ENCODE results near the gene PSMB3. TPM values are rescaled to one million over a fixed set of nuclear protein-coding genes. Genes with fewer than 3 reads are reported as not detected.

The PSMB3 gene
- total RNA-seq, 1 experiment from 2014 or later: 273 TPM

GRCh38 chr17:38751808-38752307, 683 bp upstream of the PSMB3 start (continued):
- TF ChIP-seq E2F4 (CRISPR knock-in tag; IDR thresholded peaks at IDR 0.05; ENCODE audit: borderline replicate concordance, low read depth): no peak
- TF ChIP-seq ZNF138 (CRISPR knock-in tag; conservative IDR thresholded peaks at IDR 0.05): no peak
- TF ChIP-seq IRF1 (CRISPR knock-in tag; IDR thresholded peaks at IDR 0.05): no peak
- TF ChIP-seq GABPB1 (CRISPR knock-in tag; IDR thresholded peaks at IDR 0.05): peak; percentile 69
- no peak for TF ChIP-seq TEAD1 (CRISPR knock-in tag; IDR thresholded peaks at IDR 0.05)
- no peak for TF ChIP-seq NR2C2 (CRISPR knock-in tag; IDR thresholded peaks at IDR 0.05)
- TF ChIP-seq NFYB (CRISPR knock-in tag; conservative IDR thresholded peaks at IDR 0.05; ENCODE audit: low read depth): no peak
- TF ChIP-seq PRRX2 (CRISPR knock-in tag; IDR thresholded peaks at IDR 0.05): no peak; the same call in 1 of the 2 replicates
- TF ChIP-seq, protein P1, sequence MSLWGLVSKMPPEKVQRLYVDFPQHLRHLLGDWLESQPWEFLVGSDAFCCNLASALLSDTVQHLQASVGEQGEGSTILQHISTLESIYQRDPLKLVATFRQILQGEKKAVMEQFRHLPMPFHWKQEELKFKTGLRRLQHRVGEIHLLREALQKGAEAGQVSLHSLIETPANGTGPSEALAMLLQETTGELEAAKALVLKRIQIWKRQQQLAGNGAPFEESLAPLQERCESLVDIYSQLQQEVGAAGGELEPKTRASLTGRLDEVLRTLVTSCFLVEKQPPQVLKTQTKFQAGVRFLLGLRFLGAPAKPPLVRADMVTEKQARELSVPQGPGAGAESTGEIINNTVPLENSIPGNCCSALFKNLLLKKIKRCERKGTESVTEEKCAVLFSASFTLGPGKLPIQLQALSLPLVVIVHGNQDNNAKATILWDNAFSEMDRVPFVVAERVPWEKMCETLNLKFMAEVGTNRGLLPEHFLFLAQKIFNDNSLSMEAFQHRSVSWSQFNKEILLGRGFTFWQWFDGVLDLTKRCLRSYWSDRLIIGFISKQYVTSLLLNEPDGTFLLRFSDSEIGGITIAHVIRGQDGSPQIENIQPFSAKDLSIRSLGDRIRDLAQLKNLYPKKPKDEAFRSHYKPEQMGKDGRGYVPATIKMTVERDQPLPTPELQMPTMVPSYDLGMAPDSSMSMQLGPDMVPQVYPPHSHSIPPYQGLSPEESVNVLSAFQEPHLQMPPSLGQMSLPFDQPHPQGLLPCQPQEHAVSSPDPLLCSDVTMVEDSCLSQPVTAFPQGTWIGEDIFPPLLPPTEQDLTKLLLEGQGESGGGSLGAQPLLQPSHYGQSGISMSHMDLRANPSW (CRISPR knock-in tag; conservative IDR thresholded peaks at IDR 0.05; ENCODE audit: low read depth): no peak
- TF ChIP-seq FOXP4 (CRISPR knock-in tag; IDR thresholded peaks at IDR 0.05): 0 out of 2 replicates have a peak, but pooled peaks have one; percentile 17
- no peak for TF ChIP-seq E2F1 (CRISPR knock-in tag; IDR thresholded peaks at IDR 0.05)
- peak; percentile 47; the same call in 1 of the 2 replicates for TF ChIP-seq ETV6 (CRISPR knock-in tag; IDR thresholded peaks at IDR 0.05)
- TF ChIP-seq RORB (CRISPR knock-in tag; IDR thresholded peaks at IDR 0.05): no peak
- peak; percentile 53; the same call in 1 of the 2 replicates for TF ChIP-seq CBFB (CRISPR knock-in tag; IDR thresholded peaks at IDR 0.05; ENCODE audit: low read depth)

DNA sequence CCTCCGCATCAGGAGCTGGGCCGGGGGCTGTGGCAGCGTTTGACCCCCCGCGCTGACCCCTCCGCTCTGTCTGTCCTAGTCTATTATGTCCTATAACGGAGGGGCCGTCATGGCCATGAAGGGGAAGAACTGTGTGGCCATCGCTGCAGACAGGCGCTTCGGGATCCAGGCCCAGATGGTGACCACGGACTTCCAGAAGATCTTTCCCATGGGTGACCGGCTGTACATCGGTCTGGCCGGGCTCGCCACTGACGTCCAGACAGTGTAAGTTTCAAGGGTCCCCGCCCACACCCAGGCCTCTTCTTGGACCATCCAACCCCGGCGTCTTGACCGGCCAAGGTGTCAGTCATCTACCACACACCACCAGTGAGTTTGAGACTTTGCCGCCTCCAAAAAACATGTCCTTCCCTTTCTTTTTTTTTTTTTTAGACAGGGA, 548 bp downstream of the PSMB3 start:
- no peak for TF ChIP-seq ZSCAN18 (CRISPR knock-in tag; IDR thresholded peaks at IDR 0.05)
- TF ChIP-seq JAZF1 (CRISPR knock-in tag; IDR thresholded peaks at IDR 0.05): no peak
- no peak for TF ChIP-seq ZNF121 (CRISPR knock-in tag; IDR thresholded peaks at IDR 0.05)
- TF ChIP-seq NR2C2 (CRISPR knock-in tag; IDR thresholded peaks at IDR 0.05): no peak
- TF ChIP-seq IRF1 (CRISPR knock-in tag; IDR thresholded peaks at IDR 0.05): no peak
- TF ChIP-seq JUN (CRISPR knock-in tag; IDR thresholded peaks at IDR 0.05): no peak
- TF ChIP-seq, protein P2, sequence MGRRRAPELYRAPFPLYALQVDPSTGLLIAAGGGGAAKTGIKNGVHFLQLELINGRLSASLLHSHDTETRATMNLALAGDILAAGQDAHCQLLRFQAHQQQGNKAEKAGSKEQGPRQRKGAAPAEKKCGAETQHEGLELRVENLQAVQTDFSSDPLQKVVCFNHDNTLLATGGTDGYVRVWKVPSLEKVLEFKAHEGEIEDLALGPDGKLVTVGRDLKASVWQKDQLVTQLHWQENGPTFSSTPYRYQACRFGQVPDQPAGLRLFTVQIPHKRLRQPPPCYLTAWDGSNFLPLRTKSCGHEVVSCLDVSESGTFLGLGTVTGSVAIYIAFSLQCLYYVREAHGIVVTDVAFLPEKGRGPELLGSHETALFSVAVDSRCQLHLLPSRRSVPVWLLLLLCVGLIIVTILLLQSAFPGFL (CRISPR knock-in tag; IDR thresholded peaks at IDR 0.05; ENCODE audit: borderline replicate concordance): no peak
- TF ChIP-seq ZNF138 (CRISPR knock-in tag; conservative IDR thresholded peaks at IDR 0.05): no peak
- TF ChIP-seq FOXP1 (CRISPR knock-in tag; IDR thresholded peaks at IDR 0.05; ENCODE audit: borderline replicate concordance): no peak
- no peak for TF ChIP-seq CREB1 (CRISPR knock-in tag; IDR thresholded peaks at IDR 0.05)
- TF ChIP-seq TP53 (CRISPR knock-in tag; IDR thresholded peaks at IDR 0.05): no peak
- ChIA-PET CTCF (interaction anchor here (0.5 to 1.6 kb wide), 2 partner anchors 22 to 1887 kb away, joined by 3 read pairs; no protein-coding TSS in a partner anchor), POLR2A (interaction anchor here (0.6 to 1.0 kb wide), 2 partner anchors 94 to 158 kb away, joined by 3 read pairs; no protein-coding TSS in a partner anchor)
- Mint-ChIP-seq H3K9me3 (no peaks in the 10 kb centered on the region), H3K27me3 (ENCODE audit: low read depth) (peaks cover 2% of the 10 kb centered on the region), H3K4me3 (peak overlapping the region; percentile 97), H3K27ac (peak overlapping the region; percentile 96), H3K36me3 (peaks cover 23% of the 10 kb centered on the region), H3K4me1 (peaks cover 16% of the 10 kb centered on the region)
- ATAC-seq: no peak
- DNase-seq (ENCODE audit: low spot score): no peak

All from WTC11 (cell line).